HAP-1 (cell line): ENCODE results near the gene GPR132.

Experiments used
- DNase-seq, 2 experiments: peaks; one replicate each; pipeline ENCODE4 v3.0.0-alpha.2; 2016 to 2020; ENCODE audit warnings: low spot score in 2 of 2
- H3K27me3 ChIP-seq: fragments of 250-450 bp; sonication (Bioruptor Pico); 2 replicates; pipeline ENCODE4 v1.5.1; 2020; ENCODE audit warnings: low read depth, mild to moderate bottlenecking, moderate library complexity
- H3K36me3 ChIP-seq: fragments of 250-450 bp; sonication (Bioruptor Pico); replicated peaks from 2 replicates; pipeline ENCODE4 v1.5.1; 2020; ENCODE audit warnings: mild to moderate bottlenecking
- H3K4me1 ChIP-seq: fragments of 250-450 bp; sonication (Bioruptor Pico); 2 replicates; pipeline ENCODE4 v1.5.1; 2020; ENCODE audit warnings: mild to moderate bottlenecking
- H3K4me3 ChIP-seq: fragments of 250-450 bp; sonication (Bioruptor Pico); 2 replicates; pipeline ENCODE4 v1.5.1; 2020; ENCODE audit warnings: mild to moderate bottlenecking, moderate library complexity
- H3K9me3 ChIP-seq: fragments of 250-450 bp; sonication (Bioruptor Pico); 2 replicates; pipeline ENCODE4 v1.5.1; 2020; ENCODE audit warnings: mild to moderate bottlenecking, moderate library complexity
- in situ Hi-C: fragments of 300-500 bp; cut with MboI; formaldehyde crosslinking; loops from 3 replicates; pipeline ENCODE4 v1.14.3; 2020; ENCODE audit warnings: low sequenced_read_pairs, inconsistent platforms, mixed read lengths

GPR132 gene

DNA sequence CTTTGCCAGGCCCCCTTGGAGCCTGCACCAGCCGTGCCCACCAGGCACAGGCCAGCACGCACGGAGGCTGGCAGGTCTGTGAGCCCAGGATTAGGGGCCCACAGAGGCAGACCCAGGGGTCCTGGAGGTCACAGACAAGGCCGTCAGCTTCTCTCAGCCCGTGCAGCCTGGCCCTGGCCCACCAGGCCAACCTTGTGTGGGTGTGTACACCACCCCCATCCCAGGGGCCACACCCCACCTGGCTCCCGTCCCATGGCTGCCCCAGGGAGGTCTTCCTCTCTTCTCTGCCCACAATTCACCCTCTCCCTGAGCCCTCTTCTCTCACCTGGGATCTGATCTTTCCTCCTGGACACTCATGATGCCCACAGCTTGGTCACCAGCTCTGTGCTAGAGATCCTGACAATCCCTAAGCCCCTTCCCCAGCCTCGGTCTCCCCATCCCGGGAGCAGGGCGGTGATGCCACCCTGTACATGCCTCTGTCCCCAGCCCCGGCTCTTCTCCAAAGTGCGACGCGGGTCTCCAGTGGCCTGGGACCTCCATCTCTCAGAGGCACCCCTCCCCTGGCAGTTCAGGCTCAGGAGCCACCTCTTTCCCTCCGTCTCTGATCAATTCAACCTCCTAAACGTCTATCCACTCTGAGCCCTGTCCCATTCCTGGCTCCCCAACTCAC is 31.1 kb upstream of the GPR132 start:
- Histone ChIP-seq H3K27me3 (no peaks in the 10 kb centered on the region), H3K36me3 (no peaks in the 10 kb centered on the region), H3K9me3 (peaks cover 5% of the 10 kb centered on the region; the same call in 1 of the 2 replicates), H3K4me1 (peaks cover 11% of the 10 kb centered on the region), H3K4me3 (no peak overlapping the region)
- in situ Hi-C loops = no loop called here
- no peak for DNase-seq

DNA sequence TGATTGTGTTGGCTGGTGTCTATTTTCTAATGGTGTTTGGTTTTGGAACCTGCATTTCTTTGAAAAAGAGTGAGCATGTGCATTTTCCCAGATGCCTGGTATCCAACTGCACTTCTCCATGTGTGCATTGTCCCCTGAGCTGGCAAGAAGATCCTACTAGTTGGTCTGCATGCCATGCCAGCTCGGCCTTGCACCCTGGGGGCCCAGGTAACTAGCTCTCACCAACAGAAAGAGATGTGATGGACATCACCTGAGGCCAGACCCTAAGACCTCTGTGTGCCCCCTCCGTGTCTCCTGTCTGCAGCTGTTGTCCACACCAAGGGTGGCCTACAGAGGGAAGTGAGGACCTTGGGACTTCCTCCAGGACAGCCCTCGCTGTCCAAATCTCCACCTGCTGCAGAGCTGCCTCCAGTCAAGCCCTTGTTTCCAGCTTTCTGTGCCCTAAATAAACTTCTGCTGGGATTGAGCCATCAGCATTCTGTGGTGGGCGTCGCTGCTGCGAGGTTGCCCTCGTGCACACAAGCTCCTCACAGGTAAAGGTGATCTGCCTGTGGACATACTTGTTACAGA is 30.1 kb upstream of the GPR132 start:
- no peaks in the 10 kb centered on the region for H3K27me3 ChIP-seq

DNA sequence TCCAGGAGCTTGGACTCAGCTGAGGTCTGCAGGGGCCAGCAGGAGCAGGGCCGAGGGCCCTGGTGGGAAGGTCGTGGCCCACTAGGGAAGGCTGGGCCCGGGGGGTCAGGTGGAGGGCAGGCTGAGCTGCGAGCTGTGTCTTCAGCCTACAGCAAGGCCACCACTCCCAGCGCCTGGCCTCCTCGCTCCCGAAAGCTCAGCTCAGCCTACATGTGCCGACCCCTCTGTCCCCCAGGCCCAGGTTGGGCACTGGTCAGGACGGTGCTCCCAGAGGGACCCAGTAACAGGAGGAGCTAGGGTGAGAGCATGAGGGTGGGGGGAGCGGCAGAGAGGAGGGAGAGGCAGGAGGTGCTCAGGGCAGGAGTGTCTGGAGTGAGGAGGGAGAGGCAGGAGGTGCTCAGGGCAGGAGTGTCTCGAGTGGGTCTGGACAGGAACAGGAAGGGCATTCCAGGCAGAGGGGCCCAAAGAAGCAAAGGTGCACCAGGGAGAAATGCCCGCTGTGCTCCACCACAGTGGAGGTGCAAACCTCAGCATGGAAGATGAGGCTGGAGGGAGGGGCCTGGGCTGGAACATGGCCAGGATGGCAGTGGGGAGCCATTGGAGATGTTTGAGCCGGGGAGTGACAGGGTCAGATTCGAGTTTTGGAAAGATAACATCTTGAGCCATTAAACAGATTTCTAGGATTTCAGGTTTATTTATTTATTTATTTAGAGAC is 29.1 kb upstream of the GPR132 start:
- in situ Hi-C loops = no loop called here
- Histone ChIP-seq H3K4me1 (peaks cover 11% of the 10 kb centered on the region), H3K9me3 (peaks cover 2% of the 10 kb centered on the region; the same call in 1 of the 2 replicates), H3K27me3 (no peaks in the 10 kb centered on the region), H3K4me3 (peak overlapping the region; percentile 65), H3K36me3 (no peaks in the 10 kb centered on the region)
- no peak for DNase-seq

More for the DNA sequence above, 30.1 kb upstream of the GPR132 start:
- Histone ChIP-seq H3K4me3 (no peak overlapping the region), H3K4me1 (peaks cover 11% of the 10 kb centered on the region), H3K36me3 (no peaks in the 10 kb centered on the region), H3K9me3 (peaks cover 5% of the 10 kb centered on the region; the same call in 1 of the 2 replicates)
- DNase-seq = no peak
- in situ Hi-C loops = no loop called here

DNA sequence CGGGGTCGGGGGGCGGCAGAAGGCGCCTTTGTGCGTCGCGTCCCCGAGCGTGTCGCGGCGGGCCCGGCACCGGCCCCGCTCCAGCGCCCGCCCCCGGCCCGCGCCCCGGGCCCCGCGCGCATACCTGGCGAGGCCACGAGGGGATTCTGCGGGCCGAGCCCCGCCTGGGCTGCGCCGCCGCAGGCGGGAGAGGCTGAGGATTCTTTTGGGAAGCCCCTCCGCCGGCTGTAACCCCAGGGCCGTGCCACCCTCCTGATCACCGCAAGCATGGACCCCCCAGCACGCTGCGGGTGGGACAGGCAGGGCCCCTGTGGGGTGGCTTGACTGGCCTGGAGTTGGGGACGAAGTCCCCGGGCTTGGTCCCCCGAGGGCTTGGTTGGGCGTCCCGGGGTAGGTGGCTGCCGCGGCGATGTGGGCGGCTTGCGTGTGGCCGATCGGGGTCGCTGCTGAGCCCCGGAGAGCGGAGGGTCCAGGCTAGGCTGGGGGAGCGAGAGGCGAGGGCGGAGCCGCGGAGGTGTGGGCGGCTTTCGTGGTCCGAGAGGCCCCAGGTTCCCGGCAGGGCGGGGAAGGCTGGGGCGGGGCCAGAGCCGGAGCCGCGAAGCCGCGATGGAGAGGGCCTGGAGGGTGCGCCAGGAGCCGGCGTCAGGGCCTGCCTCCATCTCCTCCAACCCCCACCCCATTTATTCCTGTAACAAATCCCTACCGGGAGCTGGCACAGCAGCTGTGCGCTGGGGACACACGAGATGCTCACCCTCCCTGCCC is 28.4 kb upstream of the GPR132 start:
- H3K4me3 ChIP-seq = peak overlapping the region; percentile 65
- DNase-seq = peak; percentile 79 to 96
- in situ Hi-C loops = no loop called here

DNA sequence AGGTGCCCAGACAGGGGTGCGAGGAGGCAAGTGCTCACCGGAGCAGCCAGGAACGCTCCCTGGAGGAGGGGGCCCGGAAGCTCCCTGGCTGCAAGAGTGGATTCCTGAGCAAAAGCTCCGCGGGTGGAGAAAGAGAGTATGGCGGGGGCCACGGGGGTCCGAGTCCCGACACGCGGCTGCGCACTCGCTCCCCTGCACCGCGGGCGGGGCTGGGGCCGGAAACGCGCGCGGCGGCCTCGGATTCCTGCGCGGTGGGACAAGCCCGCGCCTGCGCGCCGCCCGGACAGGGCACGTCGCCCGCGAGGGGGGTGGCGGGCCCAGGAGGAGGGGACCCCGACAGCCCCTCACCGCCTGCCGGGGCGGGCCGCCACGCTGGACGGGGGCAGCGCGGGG is 27.8 kb upstream of the GPR132 start:
- Histone ChIP-seq H3K4me3 (peak overlapping the region; percentile 31), H3K4me1 (peaks cover 11% of the 10 kb centered on the region), H3K36me3 (no peaks in the 10 kb centered on the region), H3K9me3 (no peaks in the 10 kb centered on the region), H3K27me3 (no peaks in the 10 kb centered on the region)
- in situ Hi-C loops = no loop called here
- peak in 1 of 2 experiments; percentile 68 for DNase-seq

More for the DNA sequence above, 28.4 kb upstream of the GPR132 start:
- no peaks in the 10 kb centered on the region for H3K36me3 ChIP-seq
- no peaks in the 10 kb centered on the region for H3K27me3 ChIP-seq
- peaks cover 11% of the 10 kb centered on the region for H3K4me1 ChIP-seq
- H3K9me3 ChIP-seq = peaks cover under 1% of the 10 kb centered on the region; the same call in 1 of the 2 replicates

DNA sequence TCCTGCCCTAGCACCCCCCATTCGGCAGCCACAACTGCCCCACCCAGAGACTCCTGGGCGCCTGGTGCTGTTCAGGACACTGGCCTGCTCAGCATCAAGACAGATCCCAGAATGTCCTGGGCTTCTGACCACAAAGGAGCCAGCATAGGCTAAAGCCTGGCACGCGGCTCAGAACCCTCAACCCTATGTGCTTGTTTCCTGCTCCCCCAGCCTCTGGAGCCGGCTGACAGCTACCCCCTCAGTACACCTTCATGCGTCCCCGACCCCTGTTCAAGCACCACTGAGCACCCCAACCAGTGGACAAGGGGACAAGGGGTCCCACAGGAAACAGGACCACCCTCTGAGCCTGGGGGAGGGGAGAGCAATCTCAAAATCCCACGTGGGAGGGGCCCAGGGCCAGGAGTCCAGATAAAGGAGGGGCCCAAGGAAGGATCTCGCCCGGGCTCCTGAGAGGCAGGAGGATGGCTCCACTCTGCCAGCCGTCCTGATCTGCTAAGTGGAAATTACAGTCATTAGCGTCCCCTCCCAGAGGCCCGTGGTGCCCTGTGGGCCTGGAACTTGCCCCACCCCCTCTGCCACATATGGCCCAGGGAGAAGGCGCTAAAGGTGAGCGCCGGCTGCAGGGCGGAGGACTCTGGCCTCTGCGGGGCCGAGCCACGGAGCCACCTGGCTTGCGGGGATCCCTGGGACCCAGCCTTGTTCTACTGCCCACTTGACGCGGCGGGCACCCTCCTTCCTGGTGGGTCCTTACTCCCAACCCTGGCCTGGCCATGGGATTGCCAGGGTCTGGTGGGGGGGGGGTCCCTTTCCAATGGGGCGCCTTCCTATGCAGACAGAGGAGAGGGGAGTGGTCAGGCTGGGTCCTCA is 27.2 kb upstream of the GPR132 start:
- Histone ChIP-seq H3K27me3 (no peaks in the 10 kb centered on the region), H3K36me3 (no peaks in the 10 kb centered on the region), H3K9me3 (no peaks in the 10 kb centered on the region), H3K4me1 (peaks cover 15% of the 10 kb centered on the region), H3K4me3 (peak overlapping the region; percentile 31)
- DNase-seq = no peak
- in situ Hi-C loops = no loop called here

DNA sequence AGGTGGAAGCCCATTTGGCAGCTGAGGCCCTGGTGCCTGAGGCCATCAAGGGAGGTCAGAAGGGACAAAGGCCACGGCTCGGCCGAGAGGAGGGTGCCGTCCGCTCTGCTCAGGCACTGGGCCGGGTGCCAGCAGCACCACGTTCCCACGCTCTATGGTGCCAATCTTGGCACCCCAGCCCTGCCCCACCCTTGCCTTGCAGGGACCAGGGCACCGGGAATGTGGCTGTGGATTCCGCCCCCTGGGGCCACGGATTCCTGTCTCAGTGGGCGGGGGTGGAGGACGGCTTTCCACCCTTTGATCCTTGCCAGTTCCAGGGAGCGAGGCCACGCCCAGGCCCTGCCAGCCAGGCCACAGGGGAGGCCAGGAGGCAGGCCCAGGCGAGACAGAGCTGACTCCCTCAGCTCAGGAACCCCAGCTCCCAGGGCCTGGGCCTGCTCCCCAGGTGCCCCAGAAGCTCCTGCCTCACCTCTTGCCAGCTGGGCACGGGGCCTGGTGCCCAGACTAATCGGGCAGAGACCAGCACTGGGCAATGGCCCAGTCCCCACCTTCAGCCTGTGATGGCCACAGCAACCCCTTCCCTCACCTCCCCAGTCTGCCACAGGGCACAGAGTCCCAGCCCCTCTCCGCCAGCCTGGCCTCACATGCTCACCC is 26.4 kb upstream of the GPR132 start:
- Histone ChIP-seq H3K9me3 (no peaks in the 10 kb centered on the region), H3K27me3 (0 out of 2 replicates have a peak, but pooled peaks cover 4% of the 10 kb centered on the region), H3K4me3 (no peak overlapping the region), H3K4me1 (peaks cover 17% of the 10 kb centered on the region), H3K36me3 (no peaks in the 10 kb centered on the region)
- in situ Hi-C loops = no loop called here
- DNase-seq = no peak

DNA sequence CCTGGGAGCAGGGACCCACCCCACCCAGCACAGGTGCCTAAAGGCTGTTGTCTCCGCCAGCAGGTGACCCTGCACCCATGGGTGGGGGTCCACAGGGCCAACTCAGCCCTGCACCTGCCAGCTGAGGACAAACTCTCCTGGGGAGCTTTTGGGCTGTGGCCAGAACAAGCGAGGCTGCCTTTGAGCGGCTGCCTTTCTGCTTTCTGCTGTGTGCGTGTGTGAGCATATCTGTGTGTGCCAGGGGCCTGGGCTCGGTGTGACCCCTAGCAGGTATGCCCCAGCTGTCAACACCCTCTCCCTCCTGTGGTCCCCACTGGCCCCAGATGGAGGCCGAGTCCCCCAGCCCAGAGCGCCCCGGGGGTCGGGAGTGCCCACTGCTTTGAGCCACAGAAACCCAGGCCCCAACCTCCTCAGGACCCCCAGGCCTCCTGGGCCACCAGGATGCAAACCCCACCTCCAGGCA is 25.9 kb upstream of the GPR132 start:
- 0 out of 2 replicates have a peak, but pooled peaks cover 4% of the 10 kb centered on the region for H3K27me3 ChIP-seq

DNA sequence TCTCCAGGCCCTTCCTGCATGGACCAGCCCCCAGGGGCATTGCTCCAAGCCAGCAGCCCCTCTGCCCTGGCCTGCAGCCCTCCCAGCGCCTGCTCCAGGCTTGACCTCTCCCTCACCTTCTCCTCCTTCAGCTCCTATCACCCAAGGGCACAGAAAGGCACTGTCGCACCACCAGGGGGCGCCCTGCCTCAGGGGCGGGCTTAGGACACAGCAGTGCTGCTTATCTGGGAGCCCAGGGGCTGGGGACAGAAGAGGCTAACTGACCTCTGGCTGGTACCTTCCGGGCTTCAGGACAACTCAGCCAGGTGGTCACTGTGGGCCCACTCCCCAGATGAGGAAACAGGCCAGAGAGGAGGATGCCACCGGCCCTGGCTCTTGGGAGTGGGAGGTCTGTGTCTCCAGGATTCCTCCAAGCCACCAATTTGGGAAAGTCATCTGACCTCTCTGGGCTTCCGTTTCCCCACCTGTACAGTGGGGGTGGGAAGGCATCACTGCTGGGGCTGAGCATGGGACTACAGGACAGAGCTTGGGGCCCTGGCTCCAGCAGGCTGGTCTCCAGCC is 25.3 kb upstream of the GPR132 start:
- Histone ChIP-seq H3K4me1 (peaks cover 17% of the 10 kb centered on the region), H3K36me3 (no peaks in the 10 kb centered on the region), H3K4me3 (no peak overlapping the region), H3K27me3 (0 out of 2 replicates have a peak, but pooled peaks cover 4% of the 10 kb centered on the region), H3K9me3 (no peaks in the 10 kb centered on the region)
- in situ Hi-C loops = no loop called here
- peak; percentile 72 to 93 for DNase-seq

More for the DNA sequence above, 25.9 kb upstream of the GPR132 start:
- H3K4me3 ChIP-seq = no peak overlapping the region
- no peaks in the 10 kb centered on the region for H3K36me3 ChIP-seq
- H3K9me3 ChIP-seq = no peaks in the 10 kb centered on the region
- in situ Hi-C loops = no loop called here
- H3K4me1 ChIP-seq = peaks cover 17% of the 10 kb centered on the region
- DNase-seq = no peak

DNA sequence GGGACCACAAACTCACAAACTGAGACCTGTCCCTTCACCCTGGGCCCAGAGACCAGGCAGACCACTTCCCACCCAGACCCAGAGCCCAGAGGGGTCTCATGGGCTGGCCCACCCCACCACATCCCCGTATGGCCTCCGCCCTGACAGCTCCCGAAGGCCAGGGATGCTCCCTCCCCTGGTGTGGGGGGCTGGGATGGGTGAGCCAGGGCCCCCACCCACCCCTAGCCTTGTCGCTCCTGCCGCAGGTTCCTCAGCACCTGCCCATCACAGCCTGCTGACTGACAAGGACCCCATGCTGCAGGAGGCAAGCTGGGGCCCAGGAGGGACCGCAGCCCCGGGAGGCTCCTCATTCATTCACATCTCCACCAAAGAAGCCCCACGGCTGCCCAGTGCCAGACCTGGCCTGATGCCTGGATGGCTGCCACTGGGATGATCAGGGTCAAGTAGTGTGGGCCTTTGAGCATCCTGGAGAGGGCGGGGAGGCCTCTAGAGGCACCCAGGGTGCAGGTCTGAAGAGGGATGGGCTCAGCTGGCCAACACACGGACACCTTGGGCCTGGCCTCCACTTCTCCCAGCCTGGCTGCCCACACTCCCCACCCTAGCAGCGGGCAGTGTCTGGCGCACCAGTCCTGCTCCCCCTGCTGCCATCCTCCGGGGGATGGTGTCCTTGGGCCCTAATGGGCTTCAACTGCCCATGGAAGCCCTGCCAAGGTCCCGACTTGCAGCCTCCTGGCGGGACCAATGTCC is 24.7 kb upstream of the GPR132 start:
- H3K36me3 ChIP-seq = no peaks in the 10 kb centered on the region
- H3K4me3 ChIP-seq = no peak overlapping the region
- H3K4me1 ChIP-seq = peaks cover 17% of the 10 kb centered on the region
- in situ Hi-C loops = no loop called here
- H3K9me3 ChIP-seq = no peaks in the 10 kb centered on the region
- no peak for DNase-seq
- 0 out of 2 replicates have a peak, but pooled peaks cover 4% of the 10 kb centered on the region for H3K27me3 ChIP-seq

DNA sequence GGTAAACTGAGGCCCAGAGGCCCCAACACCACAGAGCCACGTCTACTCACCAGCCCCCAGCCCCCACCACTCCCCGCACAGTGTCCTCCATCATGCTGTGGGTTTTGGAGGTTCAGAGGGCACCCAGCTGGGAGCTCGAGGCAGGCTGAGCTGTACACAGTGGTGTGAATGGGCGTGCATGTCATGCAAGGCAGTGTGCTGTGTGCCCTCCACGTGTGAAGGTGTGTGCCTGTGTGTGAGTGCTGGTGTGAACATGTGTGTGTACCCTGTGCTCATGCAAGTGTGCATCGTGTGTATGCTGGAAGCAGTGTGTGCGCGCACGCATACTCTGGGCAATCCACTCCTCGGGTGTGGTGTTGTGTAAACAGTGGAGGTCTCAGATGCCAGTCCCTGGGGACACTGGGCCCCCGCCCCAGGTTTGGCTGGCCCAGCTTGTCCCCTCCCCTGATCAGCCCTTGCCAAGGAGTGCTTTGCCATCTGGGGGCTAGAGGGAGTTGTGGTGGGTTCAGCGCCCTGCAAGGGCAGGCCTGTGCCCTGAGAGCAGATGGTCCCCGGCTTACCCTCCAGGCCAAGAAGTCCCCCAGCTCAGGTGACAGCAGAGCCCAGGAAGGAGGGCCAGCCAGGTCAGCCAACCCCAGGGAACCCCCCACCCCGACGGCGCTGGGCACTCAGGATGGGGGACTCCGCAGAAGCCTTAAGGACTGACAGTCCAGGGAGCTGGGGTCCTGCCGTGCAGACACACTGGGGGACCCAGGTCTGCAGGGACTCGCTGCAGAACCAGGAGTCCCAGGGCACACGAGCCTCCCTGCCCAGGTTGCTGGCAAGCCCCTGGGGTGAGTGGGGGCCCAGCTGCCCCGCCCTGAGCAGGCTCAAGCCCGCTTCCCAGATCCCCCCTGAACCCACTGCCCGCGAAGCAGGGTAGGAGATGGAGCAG is 23.8 kb upstream of the GPR132 start:
- in situ Hi-C loops = no loop called here
- no peaks in the 10 kb centered on the region for H3K36me3 ChIP-seq
- 0 out of 2 replicates have a peak, but pooled peaks cover 4% of the 10 kb centered on the region for H3K27me3 ChIP-seq
- DNase-seq = peak in 1 of 2 experiments; percentile 5
- H3K4me3 ChIP-seq = no peak overlapping the region
- H3K4me1 ChIP-seq = peaks cover 14% of the 10 kb centered on the region
- no peaks in the 10 kb centered on the region for H3K9me3 ChIP-seq
